HG03378 (cell line): Measurements from ENCODE around the gene MOG.

Experiments used
- ATAC-seq: cut with Tn5 transposase; IDR thresholded peaks from one replicate; pipeline ENCODE4 v1.9.1; 2021; ENCODE audit warnings: mild to moderate bottlenecking, moderate library complexity; ENCODE audit not compliant: unreplicated experiment

MOG gene

DNA sequence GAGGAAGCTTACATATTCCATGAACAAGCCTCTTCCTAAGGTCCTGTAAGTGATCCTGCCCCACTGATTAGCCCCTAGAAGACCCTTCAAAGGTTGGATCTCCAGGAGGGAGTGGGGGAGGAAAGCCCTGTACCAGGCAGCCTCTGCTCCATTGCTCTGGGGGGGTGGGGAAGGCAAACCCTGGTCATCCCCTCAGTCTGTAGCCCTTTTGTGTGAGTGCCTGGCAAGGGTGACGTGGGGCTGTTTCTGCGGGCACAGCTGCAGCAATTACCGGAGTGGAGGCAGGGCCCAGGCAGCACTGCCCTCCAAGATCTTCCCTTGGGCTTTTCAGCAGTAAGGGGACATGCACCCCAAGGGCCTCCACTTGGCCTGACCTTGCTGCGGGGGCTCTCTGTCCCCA lies at the start of gene MOG:
Gene MOG, plus strand, starts transcription at position 295 of the 400 bp plus-strand sequence. CDS start 118 bp downstream, outside the sequence.
- no peak for ATAC-seq

DNA sequence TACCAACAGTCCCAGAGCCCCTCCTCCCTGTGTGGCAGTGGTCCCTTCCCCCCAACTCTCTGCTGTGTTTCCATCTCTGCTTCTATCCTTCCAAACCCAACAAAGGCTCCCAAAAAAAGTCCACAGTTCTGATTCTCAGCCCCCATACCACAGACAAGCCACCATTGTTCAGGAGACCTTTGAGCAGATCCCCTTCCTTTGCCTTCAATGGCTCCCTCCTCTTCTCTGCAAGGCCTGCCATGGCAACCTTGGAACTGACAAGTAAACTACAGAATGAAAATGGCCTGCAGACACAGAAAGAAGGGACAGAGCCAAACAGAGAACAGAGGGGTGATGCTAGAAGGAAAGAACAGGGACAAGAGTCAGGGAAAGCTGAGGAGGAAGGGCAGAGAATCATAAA lies 48.8 kb upstream of the MOG start:
- ATAC-seq, result no peak

DNA sequence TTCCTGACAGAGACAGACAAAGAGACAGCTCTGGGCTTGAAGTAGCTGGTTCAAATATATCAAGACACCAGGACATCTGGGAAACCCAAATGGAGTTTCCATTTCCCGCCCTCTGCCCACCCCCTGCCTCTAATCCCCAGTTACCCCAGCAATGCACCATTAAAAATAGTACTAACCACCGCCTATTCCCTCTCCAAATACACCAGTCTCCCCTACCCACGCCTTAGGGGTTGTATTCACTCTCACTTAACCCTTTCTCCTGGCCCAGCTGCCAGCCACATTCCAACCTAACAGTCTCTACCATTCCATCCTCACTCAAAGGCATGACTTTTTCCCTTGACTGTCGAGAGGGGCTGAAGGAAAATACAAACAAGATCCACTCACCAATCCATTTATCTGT lies 46.4 kb upstream of the MOG start:
- ATAC-seq, result no peak

DNA sequence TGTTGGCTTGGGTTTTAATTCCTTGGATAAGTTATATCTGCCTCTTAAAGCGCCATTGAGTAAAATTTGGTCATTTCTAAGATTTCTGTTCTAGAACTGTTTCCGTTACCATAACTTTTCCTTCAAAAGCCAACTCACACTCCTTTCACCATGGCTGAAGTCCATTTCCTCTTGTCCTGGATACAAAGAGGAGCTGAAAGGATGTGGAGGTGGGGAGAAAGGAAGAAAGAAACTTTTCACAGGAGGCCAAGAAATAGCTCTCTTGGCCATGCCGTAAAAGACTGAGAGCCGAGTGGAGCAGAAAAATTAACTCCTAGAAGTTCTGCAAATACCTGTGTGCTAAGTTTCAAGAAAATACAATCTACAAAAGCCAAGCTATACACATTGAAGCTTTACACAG lies 45.5 kb upstream of the MOG start:
- ATAC-seq, result no peak

DNA sequence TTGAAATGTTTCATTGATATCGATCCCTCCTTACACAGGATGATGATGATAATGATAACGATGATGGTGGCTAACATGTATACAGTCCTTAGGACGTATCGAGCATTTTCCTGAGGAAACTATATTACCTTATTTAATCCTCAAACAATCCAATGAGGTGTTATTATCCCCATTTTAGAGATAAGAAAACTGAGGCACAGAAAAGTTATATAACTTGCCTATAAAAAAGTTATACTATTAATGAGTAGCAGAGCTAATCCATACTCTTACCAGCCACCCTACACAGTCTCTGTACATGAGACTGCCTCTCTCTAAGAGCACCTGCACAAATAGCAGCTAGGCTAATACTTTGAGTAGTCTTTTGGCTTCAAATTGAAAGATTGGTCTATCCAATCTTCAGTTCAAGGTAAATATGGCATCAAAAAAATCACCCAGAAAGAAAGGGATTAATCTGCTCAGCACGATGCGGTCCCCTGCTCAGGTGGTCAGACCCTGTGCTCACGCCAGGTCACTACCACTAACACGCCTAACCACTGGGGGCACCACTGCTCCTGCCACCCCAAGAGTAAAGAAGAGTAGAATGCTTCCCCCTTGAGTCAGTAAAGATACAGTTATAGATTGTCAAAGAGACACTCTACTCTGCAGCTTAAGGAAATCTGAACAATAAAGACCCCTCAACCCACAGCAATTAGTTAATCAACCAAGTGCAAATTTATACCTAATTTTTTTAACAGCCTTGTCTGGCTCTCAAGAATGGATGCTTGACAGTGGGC lies 38.9 kb upstream of the MOG start:
- ATAC-seq, result no peak

DNA sequence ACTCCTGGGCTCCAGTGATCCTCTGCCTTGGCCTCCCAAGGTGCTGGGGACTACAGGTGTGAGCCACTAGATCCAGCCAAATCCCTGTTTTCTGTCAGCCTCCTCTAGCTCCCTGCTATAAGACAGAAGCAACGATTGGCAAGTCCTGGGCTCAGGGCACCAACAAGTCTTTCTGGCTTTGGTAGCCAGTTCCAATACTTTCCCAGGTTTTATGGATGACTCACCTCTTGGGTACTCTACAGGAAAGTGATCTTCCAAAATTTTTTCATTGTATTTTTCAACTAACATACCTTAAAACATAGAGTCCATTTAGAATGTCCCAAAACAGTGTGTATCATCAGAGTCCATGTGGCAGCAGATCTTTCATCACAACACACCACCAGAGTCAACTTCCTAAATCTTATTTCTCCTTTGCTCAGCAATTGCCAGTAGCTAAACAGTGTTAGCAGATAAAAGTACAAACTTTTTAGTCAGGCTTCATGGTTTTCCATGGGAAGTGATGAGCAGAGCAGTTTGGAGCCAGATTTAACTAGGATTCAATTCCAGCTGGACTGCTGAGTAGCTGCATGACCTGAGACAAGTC lies 37.2 kb upstream of the MOG start:
- no peak for ATAC-seq

DNA sequence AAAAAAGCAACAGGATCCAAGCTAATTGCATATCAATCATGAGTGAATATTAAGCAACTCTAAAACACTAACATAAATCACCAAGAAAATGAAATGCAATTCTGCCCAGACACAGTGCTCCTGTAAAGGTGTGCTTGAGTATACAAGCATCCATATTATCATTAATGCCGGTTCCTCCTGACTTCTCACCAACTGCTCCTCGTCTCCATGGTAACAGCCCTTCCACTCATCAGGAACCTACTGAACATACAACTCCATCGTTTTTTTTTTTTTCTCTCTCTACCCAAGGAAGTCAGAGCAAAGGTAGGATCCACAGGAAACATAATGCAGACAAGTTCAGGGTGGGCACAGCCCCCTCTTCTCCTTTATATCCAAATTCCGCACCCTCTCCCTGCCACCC lies 36.3 kb upstream of the MOG start:
- ATAC-seq, result no peak

DNA sequence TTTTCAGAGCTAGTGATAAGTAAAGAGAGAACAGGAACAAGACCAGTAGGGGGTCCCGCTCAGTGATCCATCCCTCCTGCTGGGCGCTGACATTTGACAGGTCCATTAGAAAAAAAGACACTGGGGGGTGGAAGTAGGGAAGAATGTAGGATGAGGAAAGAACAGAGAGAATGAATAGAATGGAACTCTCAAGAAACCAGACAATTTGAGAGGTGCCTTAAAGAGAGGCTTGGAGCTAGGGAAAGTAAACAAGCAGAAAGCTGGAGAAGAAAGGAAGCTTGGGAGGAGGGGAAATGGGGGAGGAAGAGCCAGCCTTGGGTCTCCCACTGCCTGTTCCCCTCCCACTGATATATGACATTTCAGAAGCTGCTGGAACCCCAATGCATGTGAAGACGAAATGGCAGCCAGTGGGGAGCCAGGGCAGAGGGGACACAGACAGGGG lies 32.4 kb upstream of the MOG start:
- ATAC-seq, result no peak

DNA sequence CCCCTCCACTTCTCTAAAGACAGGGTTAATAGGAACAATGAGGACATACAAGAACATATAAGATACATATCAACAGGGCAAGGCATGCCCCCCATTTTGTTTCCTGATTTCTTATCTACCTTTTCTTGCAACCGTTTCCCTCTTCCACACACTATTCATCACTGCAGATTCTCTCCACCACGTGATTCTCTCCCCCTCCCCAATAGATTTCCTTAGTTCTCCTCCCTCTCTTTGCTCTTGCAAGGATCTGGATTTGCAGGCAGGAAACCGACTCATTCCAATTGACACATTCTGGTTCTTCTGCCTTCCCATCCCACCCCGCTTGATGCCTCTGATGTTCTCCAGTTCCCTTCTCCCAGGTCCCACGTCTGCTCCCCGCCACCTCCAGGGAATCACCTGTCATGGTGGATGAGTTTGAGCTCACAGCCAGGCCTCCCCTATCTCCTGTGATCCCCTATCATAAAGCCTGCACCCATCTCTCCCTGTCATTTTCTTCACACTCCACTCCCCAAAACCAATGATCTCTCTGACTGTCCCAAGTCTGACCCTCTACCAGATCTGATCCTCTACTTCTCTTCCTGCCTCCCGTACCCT lies 31.5 kb upstream of the MOG start:
- no peak for ATAC-seq

DNA sequence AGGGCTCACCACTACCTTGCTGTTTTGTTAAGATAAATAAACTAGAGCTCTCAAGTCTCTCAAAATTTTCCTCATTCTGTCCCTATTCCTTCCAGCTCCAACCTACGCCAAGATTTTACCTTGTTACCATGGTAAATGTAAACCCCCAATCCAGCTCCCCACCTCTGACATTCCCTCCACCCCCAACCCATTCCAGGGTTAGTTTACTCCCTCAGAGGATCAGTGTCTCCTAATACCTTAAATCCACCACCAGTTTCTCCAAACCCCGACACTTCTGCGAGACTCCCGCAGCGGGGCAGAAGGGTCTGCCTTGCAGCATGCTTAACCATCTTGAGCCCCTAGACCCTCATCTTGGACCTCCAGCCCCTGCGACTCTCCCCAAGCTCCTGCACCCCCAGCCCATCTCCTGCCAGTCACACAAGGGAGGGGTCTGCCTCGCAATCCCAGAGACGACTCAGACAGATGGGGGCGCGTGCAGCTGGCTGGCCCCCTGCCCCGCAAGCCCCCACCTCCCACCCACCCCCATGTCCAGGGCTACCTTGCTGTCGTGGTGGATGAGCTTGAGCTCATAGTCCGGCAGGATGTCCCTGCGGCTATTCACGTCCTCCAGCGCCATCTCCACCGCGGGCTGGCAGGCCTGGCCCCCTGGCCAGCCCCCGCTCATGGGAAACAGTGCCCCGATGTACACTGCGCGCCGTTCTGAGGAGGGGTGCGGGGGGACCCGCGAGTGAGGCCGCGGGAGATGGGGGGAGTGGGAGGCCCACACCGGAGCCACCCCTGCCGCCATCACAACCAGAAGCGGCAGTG lies 29.7 kb upstream of the MOG start:
- no peak for ATAC-seq

DNA sequence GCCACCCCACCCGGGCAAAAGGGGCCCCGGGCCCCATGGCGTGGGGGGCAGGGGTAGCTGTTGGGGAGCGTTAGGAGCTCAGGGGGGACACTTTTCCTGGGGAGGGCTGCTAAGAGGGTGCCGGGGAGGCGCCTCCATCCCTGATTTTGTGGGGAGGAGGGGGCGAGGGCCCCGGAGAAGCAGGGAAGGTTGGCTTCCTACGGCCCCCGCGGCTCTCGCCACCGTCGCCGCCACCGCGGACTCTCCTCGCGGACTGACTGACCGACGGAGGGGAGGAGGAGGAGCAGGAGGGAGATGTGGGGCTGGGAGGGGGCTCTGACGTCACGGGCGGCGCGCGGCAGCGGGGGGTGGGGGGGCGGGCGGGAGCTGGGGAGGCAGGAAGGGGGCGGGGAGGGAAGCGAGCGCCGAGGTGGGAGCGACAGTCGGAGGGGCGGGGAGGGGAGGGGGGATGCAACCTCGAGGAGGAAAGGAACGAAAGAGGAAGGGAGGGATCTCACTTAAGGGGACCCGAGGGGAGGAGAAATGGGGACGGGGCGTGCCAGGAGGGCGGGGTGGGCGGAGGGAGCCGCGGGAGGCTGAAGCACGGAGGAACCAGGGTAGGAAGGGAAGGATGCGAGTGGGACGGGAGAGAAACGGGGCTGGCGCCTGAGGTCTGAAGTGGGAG lies 29.0 kb upstream of the MOG start:
- no peak for ATAC-seq

DNA sequence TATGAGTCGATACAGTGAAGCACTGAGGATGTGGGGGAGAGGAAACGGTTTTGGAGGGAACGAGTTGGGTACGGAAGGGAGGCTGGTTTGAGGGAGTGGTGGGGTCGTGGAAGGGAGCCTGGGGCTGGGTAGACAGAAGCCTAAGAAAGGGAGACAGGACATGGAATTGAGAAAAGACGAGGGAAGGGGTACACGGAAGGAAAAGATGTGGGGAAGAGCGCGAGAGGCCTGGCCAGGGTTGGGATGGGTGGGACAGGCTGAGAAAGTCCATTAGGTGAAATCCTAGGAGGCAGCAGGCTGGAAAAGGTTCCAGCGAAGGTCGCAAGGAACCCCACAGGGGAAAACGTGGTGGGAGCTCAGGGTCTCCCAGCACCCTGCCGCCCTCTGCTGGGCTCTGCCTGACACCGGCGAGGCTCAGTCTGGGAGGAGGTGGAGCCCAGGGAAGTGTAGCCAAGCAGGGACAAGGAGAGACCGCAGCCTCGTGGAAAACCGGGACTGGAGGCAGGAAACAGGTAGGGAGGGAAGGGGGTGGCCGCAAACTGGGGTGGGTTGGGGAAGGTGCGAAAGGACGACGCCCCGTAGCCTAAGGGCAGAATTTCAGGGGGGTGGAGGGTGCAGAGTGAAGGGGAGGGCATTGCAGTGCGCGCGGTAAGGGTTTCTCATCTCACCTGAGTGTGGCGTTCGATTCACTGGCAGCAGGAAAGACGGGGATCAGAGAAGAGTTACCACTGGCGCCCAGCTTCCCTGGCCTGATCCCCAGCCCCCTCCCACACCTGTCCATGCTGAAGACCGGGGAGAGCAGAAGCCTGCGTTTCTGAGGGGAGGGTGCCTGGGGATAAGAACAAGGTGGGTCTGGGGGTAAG lies 28.2 kb upstream of the MOG start:
- ATAC-seq, result no peak

DNA sequence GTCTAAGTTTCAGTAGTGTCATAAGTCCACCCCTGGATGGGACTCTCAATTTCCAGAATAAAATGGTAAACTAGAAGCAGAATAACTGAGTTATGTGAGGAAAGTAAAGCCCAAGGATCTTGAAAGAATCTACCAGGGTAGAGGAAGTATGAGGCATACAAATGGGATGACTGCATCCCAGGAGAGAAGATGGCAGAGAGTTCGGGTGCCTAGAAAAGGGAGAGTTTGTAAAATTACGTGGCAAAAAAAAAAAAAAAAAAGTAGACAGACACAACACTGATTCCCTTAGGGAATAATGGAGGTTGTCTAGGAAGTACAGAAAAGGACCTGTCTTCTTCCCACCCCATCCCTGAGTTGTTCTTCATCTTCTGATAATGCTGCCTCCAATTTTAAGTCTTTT lies 27.3 kb upstream of the MOG start:
- no peak for ATAC-seq

DNA sequence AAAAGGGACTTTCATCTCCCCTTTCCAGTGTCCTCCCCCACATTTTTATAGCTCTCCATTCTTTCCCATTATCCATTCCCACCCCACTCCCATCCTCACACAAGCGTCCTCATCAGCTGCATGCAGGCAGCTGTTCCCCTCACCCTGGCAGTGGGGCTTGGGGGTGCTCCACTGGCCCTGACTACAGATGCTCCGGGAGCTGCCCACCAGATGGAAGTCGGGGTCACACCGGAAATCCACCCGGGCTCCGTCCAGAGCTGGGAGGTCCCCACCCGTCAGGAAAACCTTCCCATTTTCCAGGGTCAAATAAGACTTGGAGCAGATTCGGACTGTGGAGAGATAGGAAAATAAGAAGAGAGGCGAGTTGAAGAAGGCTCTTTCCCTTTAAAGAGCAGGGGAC lies 26.6 kb upstream of the MOG start:
- no peak for ATAC-seq

DNA sequence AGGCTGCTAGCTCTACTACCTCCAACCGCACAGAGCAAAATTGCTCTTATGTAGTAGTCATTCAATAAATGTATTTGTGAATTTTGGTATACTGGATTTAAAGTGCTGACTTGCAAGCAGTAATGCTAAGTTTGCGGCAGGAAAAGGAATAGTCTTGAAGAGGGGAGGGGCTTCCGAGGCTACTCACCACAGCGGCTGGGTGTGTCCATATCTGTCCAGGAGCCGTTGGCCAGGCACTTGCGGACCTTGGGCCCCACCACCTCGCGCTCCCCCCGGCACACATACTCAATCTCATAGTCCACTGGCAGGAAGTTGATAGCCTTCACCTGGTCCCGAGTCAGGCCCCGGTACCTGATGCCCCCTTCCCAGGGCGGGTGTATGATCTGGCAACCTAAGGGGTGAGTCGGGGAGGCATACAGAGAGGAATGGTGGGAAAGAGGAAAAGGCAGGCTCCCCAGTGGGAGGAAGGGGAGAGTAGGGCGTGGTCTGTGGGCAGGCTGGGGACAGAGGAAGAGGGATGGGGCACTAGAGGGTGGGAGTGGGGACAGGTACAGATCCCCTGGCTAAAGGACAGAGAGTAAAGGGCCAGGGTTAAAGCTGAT lies 25.6 kb upstream of the MOG start:
- no peak for ATAC-seq

DNA sequence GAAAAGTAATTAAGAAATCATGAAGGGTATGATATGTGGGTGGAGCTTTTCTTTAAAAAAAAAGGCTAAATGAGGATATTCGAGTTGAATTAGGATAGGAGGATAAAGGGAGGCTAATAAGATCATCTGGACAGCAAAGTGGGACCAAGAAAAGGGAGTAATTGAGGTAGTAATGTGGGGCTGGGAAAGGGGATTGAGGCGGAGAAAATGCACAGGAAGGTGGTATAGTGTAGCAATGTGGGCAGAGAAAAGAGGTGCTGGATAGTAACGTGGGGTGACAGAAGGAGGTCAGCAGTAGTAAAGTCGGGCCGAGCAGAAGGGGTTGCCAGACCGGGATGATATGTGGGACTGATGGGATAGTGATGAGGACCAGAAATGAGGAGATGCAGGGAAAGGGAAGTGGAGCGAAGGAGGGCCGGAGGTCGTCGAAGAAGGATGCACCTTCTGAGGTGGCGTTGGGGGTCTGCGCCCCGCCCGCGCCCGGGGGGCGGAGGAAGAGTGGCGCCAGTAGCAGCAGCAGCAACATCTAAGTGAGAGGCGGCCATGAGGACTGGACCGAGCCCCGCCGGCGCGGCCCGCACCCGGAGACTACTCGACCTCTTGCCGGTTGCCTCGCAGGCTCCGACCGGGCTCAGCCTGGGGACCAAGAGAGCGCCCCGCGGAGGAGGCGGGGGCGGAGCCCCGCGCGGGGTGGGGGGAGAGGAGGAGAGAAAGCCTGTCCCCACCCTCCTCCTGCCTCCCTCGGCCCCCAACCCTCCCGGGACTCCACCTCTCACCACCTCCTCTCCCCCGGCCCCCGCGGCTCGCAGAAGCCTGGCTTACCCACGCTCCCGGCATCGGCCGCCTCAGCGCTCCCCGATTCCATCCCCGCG lies 24.8 kb upstream of the MOG start:
- ATAC-seq, result no peak

DNA sequence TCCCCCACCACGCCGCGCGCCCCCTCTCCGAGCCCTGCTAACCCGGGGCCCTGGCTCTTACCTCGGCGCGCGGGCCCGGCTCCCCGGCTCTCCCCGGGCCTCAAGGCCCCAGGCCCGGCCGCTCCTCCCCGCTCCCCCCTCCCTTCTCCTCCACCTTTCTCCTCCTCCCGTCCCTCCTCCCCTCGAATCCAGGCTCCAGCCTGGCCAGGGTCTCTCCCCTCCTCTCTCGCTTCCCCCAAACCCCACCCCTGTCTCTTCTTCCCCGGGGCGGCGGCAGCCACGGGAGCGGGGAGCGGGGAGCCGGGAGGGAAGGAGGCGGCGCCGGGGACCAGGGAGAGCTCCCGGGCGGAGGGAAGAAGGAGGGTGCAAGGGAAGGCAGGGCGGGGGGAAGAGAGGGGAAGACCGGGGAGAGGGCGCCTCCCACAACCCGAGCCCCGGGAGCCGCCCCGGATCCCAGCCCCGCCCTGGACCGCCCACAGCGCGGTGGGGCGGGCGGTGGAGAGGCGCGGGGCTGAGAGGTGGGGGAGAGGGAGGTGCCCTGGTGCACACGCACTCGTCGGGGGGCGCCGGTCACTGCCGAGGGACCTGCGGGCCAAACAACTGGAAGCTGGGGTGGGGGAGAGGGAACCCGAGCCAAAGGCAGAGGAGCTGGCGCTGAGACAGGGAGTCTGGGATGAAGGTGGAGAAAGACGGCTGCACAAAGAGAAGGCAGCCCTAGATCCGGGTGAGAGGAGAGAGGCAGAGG lies 23.9 kb upstream of the MOG start, which contains the start of gene GABBR1:
Gene GABBR1, minus strand, starts transcription at position 395 of the 745 bp plus-strand sequence. CDS start 798 bp downstream, outside the sequence.
- ATAC-seq, result no peak

DNA sequence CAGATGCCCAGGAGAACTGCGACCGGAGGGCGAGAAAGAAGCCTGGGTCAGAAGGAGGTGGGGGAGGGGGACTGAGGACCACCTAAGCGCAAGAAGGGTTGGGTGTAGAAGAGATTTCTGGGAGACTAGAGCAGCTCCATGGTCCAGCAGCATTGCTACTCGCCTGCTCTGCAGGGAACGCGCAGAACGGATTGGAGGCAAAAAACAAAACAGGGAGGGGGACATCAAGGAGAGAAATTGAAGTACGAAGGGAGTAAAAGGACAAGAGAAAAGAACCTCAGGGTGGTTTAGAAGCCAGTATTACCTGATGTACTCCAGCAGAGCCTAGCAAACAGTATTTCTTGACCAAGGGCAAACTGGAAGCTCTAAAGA lies 23.4 kb upstream of the MOG start:
- ATAC-seq, result no peak
